GM21447 (cell line): ENCODE measurements around the gene DMPK.
"Not testable (repeated sequence)": the region's sequence is repeated elsewhere in the genome, so short reads cannot be mapped to it uniquely, and the experiment has no call there.

Experiments
- ATAC-seq: cut with Tn5 transposase; IDR thresholded peaks from one replicate; pipeline ENCODE4 v1.9.1; 2021; ENCODE audit not compliant: unreplicated experiment

Gene DMPK

GRCh38 chr19:45752639-45753038 is 29.7 kb downstream of the DMPK start:
- ATAC-seq, result no peak

- ATAC-seq, result not testable (repeated sequence)
Observed at GRCh38 chr19:45751483-45751882, 30.8 kb downstream of the DMPK start.

DNA sequence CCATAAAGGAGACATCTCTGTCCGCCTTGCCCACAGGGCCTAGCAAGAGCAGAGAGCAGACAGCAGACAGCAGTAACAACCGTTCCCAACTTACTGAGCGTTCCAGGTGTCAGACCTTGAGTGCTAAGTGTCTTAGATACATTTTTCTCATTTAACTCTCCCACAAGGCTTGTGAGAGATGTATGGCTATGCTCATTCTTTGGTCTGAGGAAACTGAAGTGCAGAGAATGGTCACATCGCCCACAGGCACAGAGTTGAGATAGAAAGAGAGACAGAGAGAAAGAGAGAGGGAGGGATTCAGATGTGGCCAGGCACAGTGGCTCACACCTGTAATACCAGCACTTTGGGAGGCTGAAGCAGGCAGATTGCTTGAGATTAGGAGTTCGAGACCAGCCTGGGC is 34.8 kb downstream of the DMPK start:
- no peak for ATAC-seq

- ATAC-seq, result no peak
Observed at GRCh38 chr19:45746866-45747265, 35.4 kb downstream of the DMPK start.

GRCh38 chr19:45745606-45746005 is 36.7 kb downstream of the DMPK start:
- ATAC-seq, result no peak

GRCh38 chr19:45742969-45743368 is 39.3 kb downstream of the DMPK start:
- no peak for ATAC-seq

DNA sequence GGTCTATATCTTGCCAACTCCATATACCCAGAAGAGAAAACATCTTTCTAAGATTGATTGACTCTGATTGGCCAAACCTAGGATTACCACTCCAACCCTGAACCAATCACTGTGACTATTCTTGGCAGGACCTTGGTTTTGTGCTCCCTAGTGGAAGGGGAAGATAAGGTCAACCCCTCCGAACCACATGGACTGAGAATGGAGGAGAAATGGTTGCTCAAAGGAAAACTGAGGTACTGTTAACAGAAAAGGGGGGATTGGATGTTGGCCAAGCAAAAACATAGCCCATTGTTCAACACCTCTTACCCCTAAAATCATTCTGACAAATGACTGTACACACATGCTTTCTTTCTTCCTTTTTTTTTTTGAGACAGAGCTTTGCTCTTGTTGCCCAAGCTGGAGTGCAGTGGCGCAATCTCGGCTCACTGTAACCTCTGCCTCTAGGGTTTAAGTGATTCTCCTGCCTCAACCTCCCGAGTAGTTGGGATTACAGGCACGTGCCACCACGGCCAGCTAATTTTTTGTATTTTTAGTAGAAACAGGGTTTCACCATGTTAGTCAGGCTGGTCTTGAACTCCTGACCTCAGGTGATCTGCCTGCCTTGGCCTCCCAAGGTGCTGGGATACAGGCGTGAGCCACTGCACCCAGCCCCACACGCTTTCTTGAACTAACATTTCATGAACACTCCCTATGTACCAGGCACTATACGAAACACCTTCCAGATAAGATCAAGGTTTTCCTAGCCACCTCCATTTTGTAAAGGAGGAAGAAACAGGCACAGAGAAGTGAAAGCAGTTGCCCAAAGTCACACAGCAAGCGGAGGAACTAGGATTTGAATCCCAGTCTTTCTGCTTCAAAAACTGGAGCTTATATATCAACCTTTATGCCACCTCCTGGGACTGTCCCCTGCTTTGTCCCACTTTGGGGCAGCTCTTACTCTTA is 42.5 kb downstream of the DMPK start:
- no peak for ATAC-seq

DNA sequence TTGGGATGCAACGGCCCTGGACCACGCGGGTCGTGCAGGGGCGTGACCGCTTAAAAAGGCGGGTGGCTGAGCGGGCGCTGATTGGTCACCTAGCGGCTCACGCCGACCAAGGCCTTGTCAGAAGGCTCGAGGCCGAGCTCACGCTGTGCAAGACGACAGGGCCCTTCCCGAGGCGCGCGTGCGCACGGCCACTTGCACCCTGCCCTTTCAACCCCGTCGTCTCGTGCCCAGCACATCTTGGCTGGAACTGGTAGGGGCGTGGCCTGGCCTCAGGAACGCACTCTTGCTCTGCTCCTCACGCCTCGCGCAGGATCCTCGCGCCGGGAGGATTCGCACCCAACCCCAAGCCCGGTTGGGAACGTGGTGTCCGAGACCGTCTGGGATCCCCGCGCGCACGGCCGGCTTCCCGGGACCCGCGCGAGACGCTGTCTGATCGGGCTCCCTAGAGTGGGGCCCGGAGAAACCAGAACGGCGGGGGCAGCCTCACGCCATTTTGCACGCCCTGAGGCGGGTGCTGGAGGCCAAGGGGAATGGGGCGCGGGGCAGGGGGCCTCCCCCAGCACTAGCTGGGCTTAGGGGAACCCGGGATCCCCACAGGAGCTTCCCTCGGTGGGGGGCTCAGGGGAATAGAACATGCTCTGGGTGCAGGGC is 49.0 kb downstream of the DMPK start, which contains the start of gene MEIOSIN:
MEIOSIN (plus strand) TSS at position 280 of the 651 bp plus-strand sequence. CDS start 1,938 bp downstream, outside the sequence.
- ATAC-seq, result no peak

DNA sequence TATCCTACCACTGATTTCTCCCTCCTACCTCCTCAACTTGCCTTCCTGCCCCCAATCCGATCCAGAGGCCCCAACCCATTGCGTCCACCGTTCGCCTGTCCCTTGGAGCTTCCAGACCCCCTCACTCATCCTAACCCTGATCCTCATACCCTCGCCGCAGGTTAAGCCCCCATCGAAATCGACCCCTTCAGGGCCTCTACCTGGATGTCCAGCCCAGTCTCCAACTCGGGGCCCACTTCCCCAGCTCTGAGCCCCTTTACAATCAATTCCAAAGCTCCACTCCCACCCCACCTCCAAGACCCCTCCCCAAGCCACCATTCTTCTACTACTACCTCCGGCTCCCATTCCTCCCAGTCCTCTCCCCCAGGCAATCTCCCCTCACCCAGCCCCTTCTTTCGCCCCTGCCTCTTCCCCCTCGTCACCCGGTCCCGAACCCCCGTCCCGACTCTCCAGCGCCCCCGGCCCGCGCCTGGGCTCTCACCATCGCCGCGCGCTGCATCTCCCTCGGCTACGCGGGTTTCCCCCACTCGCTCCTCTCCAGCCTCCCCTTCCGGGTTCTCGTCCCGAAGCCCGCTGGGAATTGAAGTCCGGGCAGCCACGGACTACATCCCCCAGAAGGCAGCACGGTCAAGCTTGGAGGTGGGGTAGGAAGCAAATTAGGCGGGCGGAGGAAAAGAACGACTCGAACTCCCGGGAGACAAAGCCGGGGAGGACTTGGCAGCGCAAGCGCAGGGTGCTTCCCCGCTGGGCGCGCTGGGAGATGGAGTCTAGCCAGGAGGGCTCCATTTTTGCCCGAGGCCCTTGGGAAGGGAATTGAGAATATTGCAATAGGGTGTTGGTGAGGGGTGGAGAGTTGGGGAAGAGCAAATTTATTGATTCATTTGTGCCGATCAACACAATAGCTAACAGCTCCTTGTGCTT is 51.7 kb downstream of the DMPK start, which contains the start of gene FBXO46:
FBXO46 (minus strand) TSS at position 529 of the 921 bp plus-strand sequence. CDS start 17,401 bp downstream, outside the sequence.
- peak; percentile 92 for ATAC-seq

- no peak for ATAC-seq
Observed at GRCh38 chr19:45729800-45730290, 52.4 kb downstream of the DMPK start.

DNA sequence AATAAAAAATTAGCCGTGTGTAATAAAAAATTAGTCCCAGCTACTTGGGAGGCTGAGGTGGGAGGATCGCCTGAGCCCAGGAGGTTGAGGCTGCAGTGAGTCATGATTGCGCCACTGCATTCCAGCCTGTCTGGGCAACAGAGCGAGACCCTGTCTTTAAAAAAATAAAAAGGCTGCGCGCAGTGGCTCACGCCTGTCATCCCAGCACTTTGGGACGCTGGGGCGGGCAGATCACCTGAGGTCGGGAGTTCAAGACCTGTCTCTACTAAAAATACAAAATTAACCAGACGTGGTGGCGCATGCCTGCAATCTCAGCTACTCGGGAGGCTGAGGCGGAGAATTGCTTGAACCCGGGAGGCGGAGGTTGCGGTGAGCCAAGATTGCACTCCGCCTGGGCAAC is 53.6 kb downstream of the DMPK start:
- not testable (repeated sequence) for ATAC-seq

DNA sequence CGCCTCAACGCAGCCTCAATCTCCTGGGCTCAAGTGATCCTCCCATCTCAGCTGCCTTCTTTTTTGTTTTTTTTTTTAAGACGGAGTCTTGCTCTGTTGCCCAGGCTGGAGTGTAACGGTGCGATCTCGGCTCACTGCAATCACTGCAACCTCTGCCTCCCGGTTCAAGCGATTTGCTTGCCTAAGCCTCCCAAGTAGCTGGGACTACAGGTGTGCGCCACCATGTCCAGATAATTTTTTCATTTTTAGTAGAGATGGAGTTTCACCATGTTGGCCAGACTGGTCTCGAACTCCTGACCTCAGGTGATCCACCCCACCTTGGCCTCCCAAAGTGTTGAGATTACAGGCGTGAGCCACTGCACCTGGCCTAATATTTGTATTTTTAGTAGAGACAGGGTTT is 62.2 kb downstream of the DMPK start:
- not testable (repeated sequence) for ATAC-seq
